PFSK-1 (cell line): Measurements from ENCODE around the gene ATOSB.

Experiments used
- FOXP2 ChIP-seq: optimal IDR thresholded peaks from 2 replicates; pipeline ENCODE3; 2011; ENCODE audit warnings: borderline replicate concordance, control low read depth, inconsistent platforms; ENCODE audit not compliant: insufficient read depth; ENCODE audit errors: extremely low read length, extremely low read depth
- POLR2AphosphoS5 ChIP-seq: IDR thresholded peaks from 2 replicates; pipeline ENCODE4 v1.6.1; 2012; ENCODE audit warnings: low read depth, mild to moderate bottlenecking, control low read depth, low read length, moderate library complexity
- REST ChIP-seq, 2 experiments: IDR thresholded peaks; 2 replicates each; pipeline versions ENCODE4 v1.6.1 to v1.8.0; 2011 to 2012; ENCODE audit warnings: low read depth in 2 of 2, low read length in 2 of 2, control low read depth in 1 of 2, inconsistent platforms in 1 of 2, mild to moderate bottlenecking in 1 of 2, moderate library complexity in 1 of 2; ENCODE audit not compliant: insufficient read depth in 1 of 2
- SIN3A ChIP-seq: IDR thresholded peaks from 2 replicates; pipeline ENCODE4 v1.6.1; 2012; ENCODE audit warnings: mild to moderate bottlenecking, low read length, moderate library complexity, borderline replicate concordance; ENCODE audit not compliant: insufficient read depth
- TAF1 ChIP-seq: IDR thresholded peaks from 2 replicates; pipeline ENCODE4 v1.6.1; 2012; ENCODE audit warnings: low read length, control low read depth, borderline replicate concordance; ENCODE audit not compliant: insufficient read depth

ATOSB gene

DNA sequence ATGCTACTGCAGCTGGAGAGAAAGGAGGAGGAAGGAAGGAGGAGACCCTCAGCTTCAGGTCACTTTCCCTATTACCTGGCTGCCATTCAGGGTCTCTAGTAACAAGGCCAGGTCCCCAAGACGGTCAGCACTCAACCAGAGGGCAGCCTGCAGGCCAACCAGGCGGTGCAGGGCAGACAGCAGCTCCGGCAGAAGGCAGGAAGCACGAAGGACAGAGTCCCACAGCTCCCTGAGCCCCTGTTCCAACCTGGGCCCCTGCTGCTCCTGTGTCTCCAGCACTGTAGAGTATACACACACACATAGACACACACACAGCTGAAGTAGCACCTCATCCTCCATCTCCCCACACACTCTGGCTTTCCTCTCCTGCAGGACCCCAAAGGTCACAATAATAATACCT, 37.6 kb downstream of the ATOSB start:
- TF ChIP-seq SIN3A, result no peak
- TF ChIP-seq FOXP2, result no peak
- no peak for TF ChIP-seq TAF1
- no peak for TF ChIP-seq REST (IDR thresholded peaks at IDR 0.05; ENCODE audit: insufficient read depth in 1 of 2, low read depth in 2 of 2, low read length in 2 of 2)
- no peak for TF ChIP-seq POLR2AphosphoS5

DNA sequence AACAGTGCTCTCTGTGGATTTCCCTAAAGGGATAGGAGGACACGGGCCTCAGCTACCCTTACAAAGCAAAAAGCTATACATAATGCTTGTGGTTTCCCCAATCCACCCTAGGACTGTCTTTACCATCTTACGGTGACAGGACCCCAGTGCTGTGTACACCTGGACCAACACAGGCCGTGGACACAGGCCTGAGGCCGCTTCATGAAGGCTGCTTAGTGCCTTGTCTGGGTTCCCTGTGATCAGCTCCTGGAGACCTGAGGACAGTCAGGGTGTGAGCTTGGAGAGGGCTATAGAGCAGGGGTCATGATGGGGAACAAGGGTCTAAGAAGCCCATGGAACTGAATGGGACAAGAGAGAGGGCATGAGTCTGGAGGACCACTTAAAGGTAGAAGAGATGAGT, 38.8 kb downstream of the ATOSB start:
- no peak for TF ChIP-seq FOXP2
- TF ChIP-seq REST (IDR thresholded peaks at IDR 0.05; ENCODE audit: insufficient read depth in 1 of 2, low read depth in 2 of 2, low read length in 2 of 2), result no peak
- no peak for TF ChIP-seq TAF1
- no peak for TF ChIP-seq SIN3A
- no peak for TF ChIP-seq POLR2AphosphoS5

DNA sequence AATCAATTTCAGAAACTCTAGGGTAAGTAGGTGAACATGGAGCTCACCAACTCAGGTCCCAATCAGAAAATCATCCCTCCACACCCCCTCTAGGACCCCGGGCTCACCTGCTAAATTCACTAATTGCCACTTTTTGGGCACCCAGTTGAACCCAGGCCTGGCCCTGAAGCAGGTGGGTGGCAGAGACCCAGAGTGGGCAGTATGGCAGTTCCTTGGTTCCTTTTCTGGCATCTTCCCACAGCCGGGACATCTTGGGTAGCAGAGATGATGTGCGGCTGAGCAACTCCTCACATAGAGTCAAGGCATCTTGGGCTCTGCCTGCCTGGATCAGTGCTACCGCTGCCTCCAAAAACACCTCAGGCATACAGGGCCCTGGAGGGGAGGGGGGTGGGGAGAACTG, 40.3 kb downstream of the ATOSB start:
- TF ChIP-seq SIN3A (no peak), FOXP2 (no peak), REST (IDR thresholded peaks at IDR 0.05; ENCODE audit: insufficient read depth in 1 of 2, low read depth in 2 of 2, low read length in 2 of 2) (no peak), POLR2AphosphoS5 (no peak), TAF1 (no peak)

DNA sequence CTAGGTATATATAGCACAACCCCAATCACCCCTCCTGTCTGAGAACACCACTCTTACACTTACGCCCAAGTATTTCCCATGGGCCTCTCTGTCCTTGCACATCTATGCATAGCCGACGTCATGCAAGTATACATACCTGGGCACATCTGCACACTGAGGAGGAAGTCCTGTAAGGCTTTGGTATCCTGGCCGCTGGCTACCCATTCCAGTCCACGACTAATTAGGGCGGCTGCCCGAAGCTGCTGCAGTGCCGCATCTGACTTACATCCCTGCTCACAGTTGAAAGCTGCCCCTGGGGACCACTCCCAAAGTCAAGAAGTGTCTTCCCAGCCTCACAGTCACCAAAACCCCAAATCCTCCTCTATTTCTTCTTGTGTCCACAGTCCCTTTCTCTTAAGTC, 40.9 kb downstream of the ATOSB start:
- TF ChIP-seq REST (IDR thresholded peaks at IDR 0.05; ENCODE audit: insufficient read depth in 1 of 2, low read depth in 2 of 2, low read length in 2 of 2) (no peak), POLR2AphosphoS5 (no peak), TAF1 (no peak), FOXP2 (no peak), SIN3A (no peak)

DNA sequence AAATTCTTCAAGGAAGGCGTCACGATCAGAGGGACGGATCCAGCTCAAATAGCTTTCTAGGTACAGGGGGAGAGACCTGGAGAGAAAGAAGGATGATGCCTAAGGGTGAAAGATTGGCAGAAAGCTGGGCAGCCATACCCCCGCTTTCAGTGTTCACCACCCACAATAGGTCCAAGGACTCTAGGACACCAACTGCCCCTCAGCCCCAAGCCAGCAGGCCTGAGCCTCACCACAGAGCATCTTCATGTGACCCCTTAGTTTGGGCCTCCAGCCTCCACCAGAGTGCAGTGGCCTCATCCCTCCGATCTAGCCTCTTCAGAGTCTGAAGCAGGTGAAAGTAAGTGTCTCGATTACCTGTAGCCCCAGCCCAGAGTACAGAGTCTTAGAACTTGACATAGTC, 41.5 kb downstream of the ATOSB start:
- TF ChIP-seq POLR2AphosphoS5, result no peak
- TF ChIP-seq REST (IDR thresholded peaks at IDR 0.05; ENCODE audit: insufficient read depth in 1 of 2, low read depth in 2 of 2, low read length in 2 of 2), result no peak
- TF ChIP-seq SIN3A, result no peak
